Suppressor macrophage (primary cell): Measurements from ENCODE around the gene PLA2G15.

Experiments
- DNase-seq, 4 experiments: peaks; one replicate each; pipeline ENCODE4 v3.0.0-alpha.2; 2020 to 2022

Gene PLA2G15

GRCh38 chr16:68298907-68299561 is 53.9 kb downstream of the PLA2G15 start:
- no peak for DNase-seq

- no peak for DNase-seq
These were observed 54.6 kb downstream of the PLA2G15 start for GRCh38 chr16:68299571-68300453.

GRCh38 chr16:68300734-68301459 is 55.7 kb downstream of the PLA2G15 start:
- no peak for DNase-seq

- DNase-seq: no peak
These were observed 61.5 kb downstream of the PLA2G15 start for GRCh38 chr16:68306633-68307032.

- peak in 2 of 4 experiments; percentile 23 to 33 for DNase-seq
These were observed 64.6 kb downstream of the PLA2G15 start for GRCh38 chr16:68309799-68310198.

GRCh38 chr16:68310437-68310773 is 65.2 kb downstream of the PLA2G15 start:
- DNase-seq: peak in 3 of 4 experiments; percentile 61 to 75 (median 71)
